Measurements from ENCODE around the gene PARP4.
"Not testable (repeated sequence)": the region's sequence is repeated elsewhere in the genome, so short reads cannot be mapped to it uniquely, and the experiment has no call there.

Gene PARP4

GRCh38 chr13:24511816-24512196, 772 bp downstream of the PARP4 start:
- TF ChIP-seq CTCF (IDR thresholded peaks at IDR 0.05): no peak
- peak overlapping the region; percentile 57 to 90 for H3K27ac ChIP-seq
- DNase-seq (ENCODE audit: low spot score): no peak
- H3K4me3 ChIP-seq: peak overlapping the region; percentile 90

GRCh38 chr13:24511019-24511815, 1.4 kb downstream of the PARP4 start:
- no peak for DNase-seq (ENCODE audit: low spot score)
- peak overlapping the region in 1 of 2 donors; percentile 90 for H3K27ac ChIP-seq
- peak overlapping the region; percentile 90 for H3K4me3 ChIP-seq
- TF ChIP-seq CTCF (IDR thresholded peaks at IDR 0.05): no peak

- H3K4me3 ChIP-seq: no peak overlapping the region
- no peak for TF ChIP-seq CTCF (IDR thresholded peaks at IDR 0.05)
- no peak overlapping the region for H3K27ac ChIP-seq
- DNase-seq (ENCODE audit: low spot score): no peak
Observed at GRCh38 chr13:24506698-24507335, 5.8 kb downstream of the PARP4 start.

- not testable (repeated sequence) for DNase-seq (ENCODE audit: low spot score); H3K4me3 ChIP-seq; H3K27ac ChIP-seq
Observed at GRCh38 chr13:24506283-24506682, 6.3 kb downstream of the PARP4 start.

GRCh38 chr13:24505756-24506155, 6.8 kb downstream of the PARP4 start:
- H3K4me3 ChIP-seq: no peak overlapping the region
- no peak for DNase-seq (ENCODE audit: low spot score)
- H3K27ac ChIP-seq: no peak overlapping the region
- TF ChIP-seq CTCF (IDR thresholded peaks at IDR 0.05): no peak

- DNase-seq (ENCODE audit: low spot score): no peak
- Histone ChIP-seq H3K27ac (no peak overlapping the region), H3K4me3 (no peak overlapping the region)
- TF ChIP-seq CTCF (IDR thresholded peaks at IDR 0.05): no peak
Observed at GRCh38 chr13:24505256-24505655, 7.3 kb downstream of the PARP4 start.

GRCh38 chr13:24503379-24503696, 9.2 kb downstream of the PARP4 start:
- H3K27ac ChIP-seq: no peak overlapping the region
- no peak for DNase-seq (ENCODE audit: low spot score)
- H3K4me3 ChIP-seq: no peak overlapping the region
- TF ChIP-seq CTCF (IDR thresholded peaks at IDR 0.05): no peak

Measured in coronary artery (tissue), 2 donors.